ENCODE measurements around the gene BAZ2A. TPM values are rescaled to one million over a fixed set of nuclear protein-coding genes. Genes with fewer than 3 reads are reported as not detected.

The BAZ2A gene
- polyA plus RNA-seq, 1 donor (not counting 4 experiments of a cell fraction or from before 2014, with no cell fraction given) = 55.7 TPM

DNA sequence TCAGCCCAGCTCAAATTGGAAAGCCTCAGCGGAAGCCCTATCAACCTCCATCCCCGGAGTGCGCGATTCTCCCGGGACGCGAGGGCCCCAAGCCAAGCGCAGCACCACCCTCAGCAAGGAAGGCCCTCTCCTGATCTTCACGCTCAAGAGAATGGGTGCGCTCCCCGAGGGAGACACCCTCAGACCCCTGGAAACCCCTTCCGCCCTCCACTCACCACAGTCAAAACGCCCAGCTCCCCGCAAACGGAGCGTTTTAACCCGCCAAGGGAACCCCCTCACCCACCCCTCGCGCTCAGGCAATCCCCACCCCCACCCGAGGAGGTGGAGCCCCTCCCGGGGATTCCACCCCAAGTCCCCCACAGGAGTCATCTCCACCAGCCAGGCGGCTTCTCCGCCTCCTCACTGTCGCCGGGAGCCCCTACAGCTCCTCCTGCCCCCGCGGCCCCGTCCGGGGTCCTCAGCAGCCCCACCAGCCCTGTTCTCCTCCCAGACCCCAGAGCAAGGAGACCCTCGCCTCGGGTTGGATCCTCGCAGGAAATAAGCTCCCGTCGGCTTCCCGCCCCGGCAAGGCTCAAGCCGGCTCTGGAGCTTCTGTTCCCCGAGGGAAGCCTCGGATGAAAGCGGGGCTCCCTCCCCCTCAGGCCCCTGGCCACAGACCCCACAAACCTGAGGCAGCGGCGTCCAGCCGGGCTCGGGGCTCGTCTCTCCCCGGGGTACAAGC is 507 bp downstream of the BAZ2A start:
- peaks cover 41% of the 10 kb centered on the region for H3K4me1 ChIP-seq (ENCODE audit: control insufficient read depth, extremely low read depth, insufficient read depth, low read length)
- H3K79me2 ChIP-seq (ENCODE audit: control insufficient read depth, insufficient read depth, low read length) = peaks cover 91% of the 10 kb centered on the region
- H3K4me2 ChIP-seq (ENCODE audit: control insufficient read depth, extremely low read depth, insufficient read depth, low read depth, low read length) = peak overlapping the region; percentile 97
- peak overlapping the region; percentile 59 for H2AFZ ChIP-seq (ENCODE audit: control insufficient read depth, low read length)
- dilution Hi-C loops (cut with MboI; ENCODE audit: extremely low pct_ligation_motif_present, low sequenced_read_pairs) = no loop called here
- FAIRE-seq (no peak), DNase-seq (ENCODE audit: low read depth, low spot score) (no peak)
- H3K36me3 ChIP-seq (ENCODE audit: control insufficient read depth in 2 of 2, extremely low read depth in 1 of 2, insufficient read depth in 2 of 2, low read length in 2 of 2) = peaks cover 4 to 11% of the 10 kb centered on the region in 2 experiments
- peak overlapping the region; percentile 87 for H3K9ac ChIP-seq (ENCODE audit: control insufficient read depth, extremely low read depth, insufficient read depth, low read length)
- peaks cover 4% of the 10 kb centered on the region for H3K9me1 ChIP-seq (ENCODE audit: control insufficient read depth, extremely low read depth, insufficient read depth, low read length)
- H3K9me3 ChIP-seq (ENCODE audit: control insufficient read depth, low read depth, low read length) = no peaks in the 10 kb centered on the region
- H3K27me3 ChIP-seq (ENCODE audit: control insufficient read depth, extremely low read depth, insufficient read depth, low read length) = no peaks in the 10 kb centered on the region
- peaks cover 6% of the 10 kb centered on the region for H4K20me1 ChIP-seq (ENCODE audit: control insufficient read depth, extremely low read depth, insufficient read depth, low read length)
- TF ChIP-seq, protein P1, sequence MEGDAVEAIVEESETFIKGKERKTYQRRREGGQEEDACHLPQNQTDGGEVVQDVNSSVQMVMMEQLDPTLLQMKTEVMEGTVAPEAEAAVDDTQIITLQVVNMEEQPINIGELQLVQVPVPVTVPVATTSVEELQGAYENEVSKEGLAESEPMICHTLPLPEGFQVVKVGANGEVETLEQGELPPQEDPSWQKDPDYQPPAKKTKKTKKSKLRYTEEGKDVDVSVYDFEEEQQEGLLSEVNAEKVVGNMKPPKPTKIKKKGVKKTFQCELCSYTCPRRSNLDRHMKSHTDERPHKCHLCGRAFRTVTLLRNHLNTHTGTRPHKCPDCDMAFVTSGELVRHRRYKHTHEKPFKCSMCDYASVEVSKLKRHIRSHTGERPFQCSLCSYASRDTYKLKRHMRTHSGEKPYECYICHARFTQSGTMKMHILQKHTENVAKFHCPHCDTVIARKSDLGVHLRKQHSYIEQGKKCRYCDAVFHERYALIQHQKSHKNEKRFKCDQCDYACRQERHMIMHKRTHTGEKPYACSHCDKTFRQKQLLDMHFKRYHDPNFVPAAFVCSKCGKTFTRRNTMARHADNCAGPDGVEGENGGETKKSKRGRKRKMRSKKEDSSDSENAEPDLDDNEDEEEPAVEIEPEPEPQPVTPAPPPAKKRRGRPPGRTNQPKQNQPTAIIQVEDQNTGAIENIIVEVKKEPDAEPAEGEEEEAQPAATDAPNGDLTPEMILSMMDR (optimal IDR thresholded peaks at IDR 0.05 in 1 of 3, IDR thresholded peaks at IDR 0.05 in 1 of 3, conservative IDR thresholded peaks at IDR 0.05 in 1 of 3; ENCODE audit: extremely low read depth in 1 of 3, insufficient read depth in 2 of 3, low read length in 3 of 3) = no peak
- TF ChIP-seq EZH2 (IDR thresholded peaks at IDR 0.05; ENCODE audit: low read length) = no peak
- peak overlapping the region; percentile 85 for H3K27ac ChIP-seq (ENCODE audit: control insufficient read depth, insufficient read depth, low read length)
- H3K4me3 ChIP-seq (ENCODE audit: control insufficient read depth in 2 of 3, extremely low read depth in 1 of 3, insufficient read depth in 2 of 3, low read depth in 1 of 3, low read length in 3 of 3) = peak overlapping the region; percentile 92 to 99 (median 97)

- peaks cover 91% of the 10 kb centered on the region for H3K79me2 ChIP-seq (ENCODE audit: control insufficient read depth, insufficient read depth, low read length)
- dilution Hi-C loops (cut with MboI; ENCODE audit: extremely low pct_ligation_motif_present, low sequenced_read_pairs) = no loop called here
- peaks cover 4% of the 10 kb centered on the region for H3K9me1 ChIP-seq (ENCODE audit: control insufficient read depth, extremely low read depth, insufficient read depth, low read length)
- no peak for FAIRE-seq
- H3K27ac ChIP-seq (ENCODE audit: control insufficient read depth, insufficient read depth, low read length) = peak overlapping the region; percentile 85
- peak overlapping the region; percentile 59 for H2AFZ ChIP-seq (ENCODE audit: control insufficient read depth, low read length)
- peaks cover 40% of the 10 kb centered on the region for H3K4me1 ChIP-seq (ENCODE audit: control insufficient read depth, extremely low read depth, insufficient read depth, low read length)
- H3K9ac ChIP-seq (ENCODE audit: control insufficient read depth, extremely low read depth, insufficient read depth, low read length) = peak overlapping the region; percentile 87
- H3K4me2 ChIP-seq (ENCODE audit: control insufficient read depth, extremely low read depth, insufficient read depth, low read depth, low read length) = peak overlapping the region; percentile 97
- peak overlapping the region; percentile 92 to 99 (median 97) for H3K4me3 ChIP-seq (ENCODE audit: control insufficient read depth in 2 of 3, extremely low read depth in 1 of 3, insufficient read depth in 2 of 3, low read depth in 1 of 3, low read length in 3 of 3)
- peaks cover 4 to 11% of the 10 kb centered on the region in 2 experiments for H3K36me3 ChIP-seq (ENCODE audit: control insufficient read depth in 2 of 2, extremely low read depth in 1 of 2, insufficient read depth in 2 of 2, low read length in 2 of 2)
- H3K9me3 ChIP-seq (ENCODE audit: control insufficient read depth, low read depth, low read length) = no peaks in the 10 kb centered on the region
- peaks cover 6% of the 10 kb centered on the region for H4K20me1 ChIP-seq (ENCODE audit: control insufficient read depth, extremely low read depth, insufficient read depth, low read length)
- H3K27me3 ChIP-seq (ENCODE audit: control insufficient read depth, extremely low read depth, insufficient read depth, low read length) = no peaks in the 10 kb centered on the region
- no peak for DNase-seq (ENCODE audit: low read depth, low spot score)
- TF ChIP-seq, protein P1 (optimal IDR thresholded peaks at IDR 0.05 in 1 of 3, IDR thresholded peaks at IDR 0.05 in 1 of 3, conservative IDR thresholded peaks at IDR 0.05 in 1 of 3; ENCODE audit: extremely low read depth in 1 of 3, insufficient read depth in 2 of 3, low read length in 3 of 3) = no peak
- no peak for TF ChIP-seq EZH2 (IDR thresholded peaks at IDR 0.05; ENCODE audit: low read length)
These were observed 1.3 kb downstream of the BAZ2A start for GRCh38 chr12:56628671-56629458.
